Psoas muscle (tissue), 8 donors: ENCODE measurements around the gene OR10V1. TPM values are rescaled to one million over a fixed set of nuclear protein-coding genes. Genes with fewer than 3 reads are reported as not detected.
"Not testable (repeated sequence)": the region's sequence is repeated elsewhere in the genome, so short reads cannot be mapped to it uniquely, and the experiment has no call there.

Experiments
- ATAC-seq, 4 donors: fragments of 200-7000 bp; cut with Tn5 transposase; one replicate each; pipeline ENCODE4 v1.9.1; 2020; ENCODE audit warnings: moderate library complexity in 3 of 4, mild to moderate bottlenecking in 2 of 4
- DNase-seq, 2 donors: peaks; one replicate each; pipeline ENCODE4 v3.0.0-alpha.2; 2020
- H3K27ac ChIP-seq: fragments of 200-600 bp; one replicate; pipeline ENCODE4 v1.8.0; 2022
- H3K27me3 ChIP-seq, 3 donors: fragments of 200-600 bp in 1 of 3; one replicate each; pipeline versions ENCODE4 v1.6.1 to v1.8.0; 2013 to 2022; ENCODE audit warnings: low read length in 2 of 3, mild to moderate bottlenecking in 2 of 3, moderate library complexity in 1 of 3; ENCODE audit not compliant: insufficient read depth in 3 of 3
- H3K36me3 ChIP-seq, 2 donors: fragments of 200-600 bp in 1 of 2; one replicate each; pipeline versions ENCODE4 v1.6.1 to v1.8.0; 2013 to 2022; ENCODE audit warnings: low read depth in 1 of 2, mild to moderate bottlenecking in 1 of 2, moderate library complexity in 1 of 2; ENCODE audit not compliant: insufficient read depth in 1 of 2
- H3K4me1 ChIP-seq: fragments of 200-600 bp; one replicate; pipeline ENCODE4 v1.8.0; 2022
- H3K4me3 ChIP-seq: fragments of 200-600 bp; one replicate; pipeline ENCODE4 v1.8.0; 2022; ENCODE audit warnings: mild to moderate bottlenecking
- H3K9me3 ChIP-seq: fragments of 200-600 bp; one replicate; pipeline ENCODE4 v1.8.0; 2022
- WGBS, 3 donors: extraction: QIAGEN DNeasy Blood & Tissue Kit; methylation state at CpG; one replicate each; pipeline versions ENCODE4 v1.1.6 to v1.1.7; 2013; 5-methylcytosine and 5-hydroxymethylcytosine counted together
- intact Hi-C, 2 donors: fragments of 100-400 bp; cut with DNase I; formaldehyde crosslinking; loops; one replicate each; pipeline versions ENCODE4 v1.11.0 to v1.14.2; 2022
- polyA plus RNA-seq, 3 donors: library from polyadenylated mRNA; stranded (reverse); fragments of 200-250 nt; gene quantifications; one replicate each; pipeline ENCODE4 v1.2.3, GENCODE V29; 2013
- total RNA-seq, 4 donors: library from RNA; stranded (reverse); fragmentation: NEBNext Ultra II Directional in 2 of 4; extraction: Animal tissue kit (Norgen Biotek cat#: 25700) in 2 of 4; gene quantifications; one replicate each; pipeline versions ENCODE4 v1.2.1 to v1.2.4, GENCODE V29; 2021 to 2023
- TF ChIP-seq, protein P1 (sequence below): fragments of 200-600 bp; IDR thresholded peaks from one replicate; pipeline ENCODE4 v1.8.0; 2022; ENCODE audit warnings: antibody characterized with exemption
- donor health status: healthy with polysubstance abuse.
- donor health status: DM: no; HTN: no; CAD: no; lungs with moderate emphysema.
- donor health status: Bipolar disorder and iron deficiency.
- donor health status: healthy.
- donor health status: DM: yes; HTN: yes; CAD: no.
- donor health status: DM: no; HTN: no; CAD: no.
- donor health status: DM: no; HTN: no; CAD: no.
- donor health status: DM: yes; HTN: yes; CAD: no.

The OR10V1 gene
- total and polyA plus RNA-seq, 7 donors: not detected

DNA sequence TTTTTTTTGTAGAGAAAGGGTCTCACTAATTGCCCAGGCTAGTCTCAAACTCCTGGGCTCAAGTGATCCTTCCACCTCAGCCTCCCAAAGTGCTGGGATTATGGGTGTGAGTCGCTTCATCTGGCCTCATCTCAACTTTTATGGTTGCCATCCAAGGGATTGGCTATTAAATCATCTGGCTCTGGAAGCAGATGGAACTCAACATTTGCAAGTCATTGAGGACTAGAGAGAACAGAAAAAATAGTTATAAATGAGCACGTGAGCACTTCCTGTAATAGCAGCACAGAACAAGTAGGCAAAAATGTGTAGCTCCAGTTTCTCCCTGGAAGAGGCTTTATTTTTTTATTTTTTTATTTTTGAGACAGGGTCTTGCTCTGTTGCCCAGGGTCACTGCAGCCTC is 22.5 kb downstream of the OR10V1 start:
- Histone ChIP-seq H3K27me3 (peaks cover 0 to 2% (median 0%) of the 10 kb centered on the region in 3 donors), H3K36me3 (no peaks in the 10 kb centered on the region), H3K9me3 (peaks cover 12% of the 10 kb centered on the region), H3K27ac (no peak overlapping the region), H3K4me1 (no peaks in the 10 kb centered on the region), H3K4me3 (no peak overlapping the region)
- no peak for ATAC-seq
- WGBS, 3 donors: 52 to 56% (median 56%) methylated on average over 2 of the region's 2 CpGs
- DNase-seq: no peak
- TF ChIP-seq, protein P1, sequence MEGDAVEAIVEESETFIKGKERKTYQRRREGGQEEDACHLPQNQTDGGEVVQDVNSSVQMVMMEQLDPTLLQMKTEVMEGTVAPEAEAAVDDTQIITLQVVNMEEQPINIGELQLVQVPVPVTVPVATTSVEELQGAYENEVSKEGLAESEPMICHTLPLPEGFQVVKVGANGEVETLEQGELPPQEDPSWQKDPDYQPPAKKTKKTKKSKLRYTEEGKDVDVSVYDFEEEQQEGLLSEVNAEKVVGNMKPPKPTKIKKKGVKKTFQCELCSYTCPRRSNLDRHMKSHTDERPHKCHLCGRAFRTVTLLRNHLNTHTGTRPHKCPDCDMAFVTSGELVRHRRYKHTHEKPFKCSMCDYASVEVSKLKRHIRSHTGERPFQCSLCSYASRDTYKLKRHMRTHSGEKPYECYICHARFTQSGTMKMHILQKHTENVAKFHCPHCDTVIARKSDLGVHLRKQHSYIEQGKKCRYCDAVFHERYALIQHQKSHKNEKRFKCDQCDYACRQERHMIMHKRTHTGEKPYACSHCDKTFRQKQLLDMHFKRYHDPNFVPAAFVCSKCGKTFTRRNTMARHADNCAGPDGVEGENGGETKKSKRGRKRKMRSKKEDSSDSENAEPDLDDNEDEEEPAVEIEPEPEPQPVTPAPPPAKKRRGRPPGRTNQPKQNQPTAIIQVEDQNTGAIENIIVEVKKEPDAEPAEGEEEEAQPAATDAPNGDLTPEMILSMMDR: no peak
- intact Hi-C loops: no loop called here

DNA sequence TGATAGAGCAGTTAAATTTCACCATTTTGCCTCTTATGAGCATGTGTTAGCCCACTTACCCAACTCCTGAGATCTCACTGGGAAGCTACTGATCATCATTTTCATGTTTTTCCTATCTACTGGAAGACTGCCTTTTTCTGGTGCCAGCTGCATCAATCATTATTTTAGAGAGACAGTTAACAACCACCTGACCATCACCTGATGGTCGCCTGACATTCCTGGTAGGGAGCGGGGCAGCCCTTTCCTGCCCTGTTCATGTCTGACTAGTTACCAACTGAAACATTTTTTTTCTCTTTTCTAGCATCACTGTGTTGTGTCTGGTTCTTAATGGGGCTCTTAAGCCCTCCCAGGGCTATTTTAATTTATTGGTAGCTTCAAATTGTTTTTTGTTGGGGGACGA is 24.6 kb downstream of the OR10V1 start:
- 62 to 83% (median 68%) methylated on average over 3 of the region's 3 CpGs for WGBS, 3 donors
- intact Hi-C loops: loop anchor here in 1 of 2 donors (10.0 kb wide), 1 partner anchor 394 kb away; no protein-coding TSS in a partner anchor

DNA sequence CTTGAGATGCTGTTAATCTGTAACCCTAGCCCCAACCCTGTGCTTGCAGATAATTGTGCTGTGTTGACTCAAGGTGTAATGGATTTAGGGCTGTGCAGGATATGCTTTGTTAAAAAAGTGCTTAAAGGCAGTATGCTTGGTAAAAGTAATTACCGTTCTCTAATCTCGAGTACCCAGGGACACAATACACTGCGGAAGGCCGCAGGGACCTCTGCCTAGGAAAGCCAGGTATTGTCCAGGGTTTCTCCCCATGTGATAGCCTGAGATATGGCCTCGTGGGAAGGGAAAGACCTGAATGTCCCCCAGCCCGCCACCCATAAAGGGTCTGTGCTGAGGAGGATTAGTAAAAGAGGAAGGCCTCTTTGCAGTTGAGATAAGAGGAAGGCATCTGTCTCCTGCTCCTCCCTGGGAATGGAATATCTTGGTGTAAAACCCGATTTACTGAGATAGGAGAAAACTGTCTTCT is 32.4 kb downstream of the OR10V1 start:
- not testable (repeated sequence) for ATAC-seq
- intact Hi-C loops: loop anchor here (2.0 to 10.0 kb wide), 2 partner anchors 144 to 386 kb away; no protein-coding TSS in a partner anchor

More for the DNA sequence above, 24.6 kb downstream of the OR10V1 start:
- Histone ChIP-seq H3K4me1 (no peaks in the 10 kb centered on the region), H3K9me3 (peaks cover 12% of the 10 kb centered on the region), H3K27ac (no peak overlapping the region), H3K4me3 (no peak overlapping the region), H3K36me3 (no peaks in the 10 kb centered on the region), H3K27me3 (peaks cover 0 to 6% (median 2%) of the 10 kb centered on the region in 3 donors)
- TF ChIP-seq, protein P1: no peak
- DNase-seq (no peak), ATAC-seq (no peak)

GRCh38 chr11:59680287-59681154 is 33.1 kb downstream of the OR10V1 start:
- Histone ChIP-seq H3K27ac (no peak overlapping the region), H3K27me3 (peaks cover 0 to 5% (median 0%) of the 10 kb centered on the region in 3 donors), H3K36me3 (no peaks in the 10 kb centered on the region), H3K4me3 (no peak overlapping the region), H3K9me3 (peaks cover 3% of the 10 kb centered on the region), H3K4me1 (no peaks in the 10 kb centered on the region)
- intact Hi-C loops: loop anchor here (2.0 to 10.0 kb wide), 2 partner anchors 144 to 386 kb away; no protein-coding TSS in a partner anchor
- ATAC-seq (peak; percentile 92 to 99 (median 95)), DNase-seq (peak; percentile 43 to 73)
- WGBS, 3 donors: 68 to 84% (median 76%) methylated on average over 1 of the region's 1 CpG
- TF ChIP-seq, protein P1: peak; percentile 72

More for the DNA sequence above, 32.4 kb downstream of the OR10V1 start:
- not testable (repeated sequence) for H3K9me3 ChIP-seq, H3K4me1 ChIP-seq, H3K27me3 ChIP-seq, H3K4me3 ChIP-seq, H3K36me3 ChIP-seq, H3K27ac ChIP-seq, DNase-seq
- WGBS, 3 donors: 76 to 78% (median 77%) methylated on average over 7 of the region's 7 CpGs

GRCh38 chr11:59679347-59679746 is 34.3 kb downstream of the OR10V1 start:
- H3K27me3 ChIP-seq: peaks cover 0 to 2% (median 0%) of the 10 kb centered on the region in 3 donors
- ATAC-seq (no peak), DNase-seq (no peak)
- no peaks in the 10 kb centered on the region for H3K4me1 ChIP-seq
- H3K36me3 ChIP-seq: no peaks in the 10 kb centered on the region
- no peak overlapping the region for H3K27ac ChIP-seq
- no peak overlapping the region for H3K4me3 ChIP-seq
- TF ChIP-seq, protein P1: no peak
- H3K9me3 ChIP-seq: no peaks in the 10 kb centered on the region
- intact Hi-C loops: loop anchor here (10.0 kb wide), 2 partner anchors 125 to 505 kb away; partner anchors contain the start of gene DTX4 (in 1 of the 2)
